MM.1S (cell line): ENCODE data around the gene APPL2.

ENCODE experiments used
- EZH2 ChIP-seq: fragments of 300-600 bp; sonication (generic); optimal IDR thresholded peaks from 2 replicates; pipeline ENCODE3; 2017; ENCODE audit warnings: low read depth, mild to moderate bottlenecking, antibody characterized with exemption, low read length, mixed read lengths
- EZH2phosphoT487 ChIP-seq: fragments of 300-600 bp; sonication (generic); IDR thresholded peaks from 2 replicates; pipeline ENCODE4 v1.6.1; 2018; ENCODE audit warnings: antibody characterized with exemption, low read length
- TF ChIP-seq, protein P1 (sequence below): fragments of 300-600 bp; sonication (generic); IDR thresholded peaks from 2 replicates; pipeline ENCODE4 v1.5.1; 2016; ENCODE audit warnings: antibody characterized with exemption, low read length, mixed read lengths

DNA sequence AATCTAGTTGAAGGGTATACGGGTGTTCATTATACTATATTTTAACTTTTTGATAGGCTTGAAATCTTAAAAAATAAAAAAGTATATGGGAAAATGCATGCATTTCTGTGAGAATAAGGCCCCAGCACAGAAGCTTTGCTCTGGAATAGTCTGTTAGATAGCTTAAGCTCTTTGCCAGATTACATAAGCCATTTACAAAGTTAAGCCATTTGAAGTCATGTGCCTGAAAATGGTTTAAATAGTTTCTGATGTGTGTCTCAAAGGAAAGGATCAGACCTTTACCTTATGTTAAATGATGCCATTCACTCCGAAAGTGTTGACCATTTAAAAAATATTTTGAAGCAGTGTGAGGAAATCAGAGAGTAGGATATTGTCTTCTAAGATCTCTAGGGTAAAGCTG, 77.1 kb downstream of the APPL2 start:
- TF ChIP-seq, protein P1, sequence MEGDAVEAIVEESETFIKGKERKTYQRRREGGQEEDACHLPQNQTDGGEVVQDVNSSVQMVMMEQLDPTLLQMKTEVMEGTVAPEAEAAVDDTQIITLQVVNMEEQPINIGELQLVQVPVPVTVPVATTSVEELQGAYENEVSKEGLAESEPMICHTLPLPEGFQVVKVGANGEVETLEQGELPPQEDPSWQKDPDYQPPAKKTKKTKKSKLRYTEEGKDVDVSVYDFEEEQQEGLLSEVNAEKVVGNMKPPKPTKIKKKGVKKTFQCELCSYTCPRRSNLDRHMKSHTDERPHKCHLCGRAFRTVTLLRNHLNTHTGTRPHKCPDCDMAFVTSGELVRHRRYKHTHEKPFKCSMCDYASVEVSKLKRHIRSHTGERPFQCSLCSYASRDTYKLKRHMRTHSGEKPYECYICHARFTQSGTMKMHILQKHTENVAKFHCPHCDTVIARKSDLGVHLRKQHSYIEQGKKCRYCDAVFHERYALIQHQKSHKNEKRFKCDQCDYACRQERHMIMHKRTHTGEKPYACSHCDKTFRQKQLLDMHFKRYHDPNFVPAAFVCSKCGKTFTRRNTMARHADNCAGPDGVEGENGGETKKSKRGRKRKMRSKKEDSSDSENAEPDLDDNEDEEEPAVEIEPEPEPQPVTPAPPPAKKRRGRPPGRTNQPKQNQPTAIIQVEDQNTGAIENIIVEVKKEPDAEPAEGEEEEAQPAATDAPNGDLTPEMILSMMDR = no peak
- TF ChIP-seq EZH2 = no peak
- no peak for TF ChIP-seq EZH2phosphoT487
